GM19193 (cell line): ENCODE data around the gene ZDHHC8.

Experiments
- POLR2A ChIP-seq: IDR thresholded peaks from 4 replicates; pipeline ENCODE4 v1.6.1; 2011; ENCODE audit not compliant: insufficient read depth, insufficient read length; ENCODE audit errors: extremely low read depth

The ZDHHC8 gene

DNA sequence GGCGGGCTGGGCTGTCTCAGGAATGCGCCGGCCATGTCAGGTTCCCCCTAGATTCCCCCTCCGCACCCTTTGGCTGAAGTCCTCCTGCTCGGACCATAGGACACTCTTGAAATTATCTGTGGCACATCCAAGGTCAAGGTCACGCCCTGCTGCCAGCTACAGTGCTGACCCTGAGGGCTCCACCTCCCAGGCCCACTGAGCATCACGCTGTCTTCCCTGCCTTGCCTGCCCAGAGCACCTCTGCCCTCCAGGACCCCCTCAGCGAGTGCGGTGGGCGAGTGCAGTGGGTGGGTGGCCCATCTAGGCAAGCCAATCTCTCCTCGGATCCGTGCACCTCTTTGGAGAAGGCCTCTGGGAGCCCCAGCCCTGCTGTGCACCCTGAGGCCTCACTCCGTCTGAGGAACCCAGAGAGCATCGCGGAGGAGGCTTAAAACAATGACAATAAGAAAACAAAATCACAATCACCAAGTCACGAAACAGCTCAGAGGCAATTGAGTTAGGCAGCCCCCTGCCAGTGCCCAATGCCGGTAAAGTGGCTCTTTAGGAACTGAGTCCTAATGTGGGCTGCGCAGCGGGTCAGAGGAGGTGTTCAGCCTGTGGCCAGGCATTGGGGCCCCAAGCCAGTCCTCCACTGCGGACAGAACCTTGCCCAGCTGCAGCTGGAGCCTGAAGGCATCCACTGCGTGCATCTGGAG, 45.8 kb downstream of the ZDHHC8 start:
- no peak for TF ChIP-seq POLR2A

DNA sequence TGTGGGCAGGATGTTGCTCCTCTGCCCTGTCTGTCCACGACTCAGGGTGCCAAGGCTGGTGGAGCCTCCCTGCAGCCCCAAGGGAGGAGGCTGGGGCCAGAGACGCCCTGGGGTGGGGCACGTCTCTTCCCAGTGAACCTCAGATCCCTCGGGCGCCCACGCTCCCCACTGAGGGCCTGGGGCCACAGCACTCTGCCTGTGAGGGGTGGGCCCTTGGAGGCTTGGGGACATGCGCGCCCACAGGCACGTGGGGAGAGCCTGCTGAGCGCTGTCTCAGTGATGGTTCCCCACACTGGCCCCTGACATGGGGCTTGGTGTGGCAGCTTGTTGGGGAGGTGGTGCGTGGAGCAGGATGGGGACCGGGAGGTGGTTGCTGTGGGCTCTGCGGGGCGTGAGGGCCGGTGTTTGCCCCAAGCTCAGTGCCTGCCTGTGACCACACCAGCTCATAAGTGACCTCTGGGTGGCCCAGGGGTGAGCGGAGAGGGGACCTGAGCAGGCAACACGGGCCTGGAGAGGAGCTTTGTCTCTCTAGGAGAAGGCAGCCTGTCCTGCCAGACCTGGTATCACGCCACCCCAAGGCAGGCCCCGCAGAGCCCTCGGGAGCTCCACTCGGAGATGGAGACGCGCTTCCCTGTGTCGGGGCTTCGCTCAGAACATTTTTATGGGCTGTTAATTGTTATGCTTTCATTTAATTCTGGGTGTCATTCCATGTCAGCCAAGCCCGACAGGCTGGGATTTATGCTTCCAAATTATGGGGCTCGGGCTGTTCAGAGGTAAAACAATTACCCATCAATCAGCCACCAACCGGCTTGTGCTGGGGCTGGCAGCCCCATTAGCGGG, 46.7 kb downstream of the ZDHHC8 start:
- TF ChIP-seq POLR2A: no peak

DNA sequence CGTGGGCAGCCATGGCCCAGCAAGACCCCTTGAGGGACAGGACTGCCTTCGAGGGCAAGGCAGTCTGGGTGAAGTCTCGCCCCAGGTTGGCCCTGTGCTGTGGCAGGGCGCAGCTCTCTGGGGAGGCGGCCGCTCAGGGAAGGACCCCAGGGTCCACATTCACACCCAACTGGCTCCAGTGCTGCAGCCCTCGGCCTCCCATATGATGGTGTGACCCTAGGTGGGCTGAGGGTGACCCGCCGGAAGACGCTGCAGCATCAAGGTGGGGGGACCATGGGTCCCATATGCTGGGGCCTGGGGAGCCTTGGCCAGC, 47.3 kb downstream of the ZDHHC8 start:
- TF ChIP-seq POLR2A: no peak

DNA sequence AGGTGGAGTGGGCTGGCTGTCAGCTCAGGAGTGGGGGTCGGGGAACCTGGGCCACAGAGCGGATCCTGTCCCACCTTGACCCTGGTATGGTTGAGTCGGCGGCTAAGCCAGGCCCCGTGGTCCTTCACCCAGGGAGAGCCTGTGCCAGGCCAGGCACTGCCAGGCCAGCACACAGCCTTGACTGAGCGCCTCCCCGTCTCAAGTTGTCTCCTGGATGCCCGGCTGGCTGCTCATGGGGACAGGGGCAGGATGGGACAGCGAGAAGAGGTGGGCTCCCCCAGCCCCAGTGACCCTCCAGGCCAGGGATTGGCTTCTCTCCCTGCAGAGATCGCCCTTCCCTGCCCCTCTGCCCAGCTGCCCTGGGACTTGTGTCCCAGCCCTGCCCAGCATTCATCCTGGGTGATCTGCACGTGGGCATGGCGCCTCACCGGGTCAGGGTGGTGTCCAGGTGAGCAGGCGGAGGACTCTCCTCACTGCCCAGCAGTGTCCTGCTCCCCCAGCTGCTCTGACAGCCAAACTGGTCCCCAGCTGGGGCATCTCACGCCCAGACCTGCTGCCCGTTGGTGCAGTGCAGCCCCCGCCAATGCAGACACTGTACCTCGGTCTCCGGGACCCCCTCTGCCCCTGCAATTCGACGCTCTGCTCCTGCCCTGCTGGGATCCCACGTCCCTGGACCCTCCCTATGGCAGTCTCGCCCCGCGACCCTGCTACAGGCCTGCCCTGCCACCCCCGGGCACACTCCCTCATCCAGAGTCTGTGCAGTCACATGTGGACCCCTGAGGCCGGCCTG, 48.0 kb downstream of the ZDHHC8 start:
- TF ChIP-seq POLR2A: no peak

DNA sequence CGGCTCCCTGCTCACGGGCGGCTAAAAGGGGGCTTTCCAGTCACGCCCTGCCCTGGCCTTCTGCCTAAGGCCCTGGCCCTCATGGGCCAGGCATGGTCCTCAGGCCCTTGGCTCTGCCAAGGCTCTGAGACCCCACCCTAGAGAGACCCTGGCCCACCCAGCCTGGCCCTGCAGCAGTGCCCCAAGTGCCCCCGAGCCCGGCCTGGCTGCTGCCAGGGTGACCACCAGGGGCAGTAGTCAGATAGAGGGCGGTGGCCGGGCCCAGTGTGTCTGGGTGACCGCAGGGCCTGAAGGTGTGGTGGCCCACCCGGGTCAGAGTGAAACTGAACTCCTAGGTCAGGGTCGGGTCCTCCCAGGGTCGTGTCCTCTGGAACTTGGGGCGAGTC, 48.6 kb downstream of the ZDHHC8 start:
- no peak for TF ChIP-seq POLR2A

DNA sequence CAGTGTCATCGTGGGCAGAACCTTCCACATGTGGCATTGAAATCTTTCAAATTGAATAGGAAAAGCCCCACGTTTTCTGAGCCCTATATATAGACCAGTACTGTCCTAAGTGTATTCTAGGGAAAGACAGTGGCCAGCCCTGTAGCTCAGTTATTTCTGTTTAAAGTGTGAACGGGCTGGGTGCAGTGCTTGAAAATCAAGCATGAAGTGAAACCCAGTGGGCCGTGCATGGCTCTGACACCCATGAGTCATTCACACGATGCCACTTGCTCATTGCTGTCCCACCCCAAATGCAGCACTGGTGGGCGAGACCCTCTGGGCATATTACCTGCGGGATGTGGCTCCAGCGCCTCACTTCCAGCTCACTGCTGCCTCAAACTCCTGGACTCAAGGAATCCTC, 49.0 kb downstream of the ZDHHC8 start:
- no peak for TF ChIP-seq POLR2A

DNA sequence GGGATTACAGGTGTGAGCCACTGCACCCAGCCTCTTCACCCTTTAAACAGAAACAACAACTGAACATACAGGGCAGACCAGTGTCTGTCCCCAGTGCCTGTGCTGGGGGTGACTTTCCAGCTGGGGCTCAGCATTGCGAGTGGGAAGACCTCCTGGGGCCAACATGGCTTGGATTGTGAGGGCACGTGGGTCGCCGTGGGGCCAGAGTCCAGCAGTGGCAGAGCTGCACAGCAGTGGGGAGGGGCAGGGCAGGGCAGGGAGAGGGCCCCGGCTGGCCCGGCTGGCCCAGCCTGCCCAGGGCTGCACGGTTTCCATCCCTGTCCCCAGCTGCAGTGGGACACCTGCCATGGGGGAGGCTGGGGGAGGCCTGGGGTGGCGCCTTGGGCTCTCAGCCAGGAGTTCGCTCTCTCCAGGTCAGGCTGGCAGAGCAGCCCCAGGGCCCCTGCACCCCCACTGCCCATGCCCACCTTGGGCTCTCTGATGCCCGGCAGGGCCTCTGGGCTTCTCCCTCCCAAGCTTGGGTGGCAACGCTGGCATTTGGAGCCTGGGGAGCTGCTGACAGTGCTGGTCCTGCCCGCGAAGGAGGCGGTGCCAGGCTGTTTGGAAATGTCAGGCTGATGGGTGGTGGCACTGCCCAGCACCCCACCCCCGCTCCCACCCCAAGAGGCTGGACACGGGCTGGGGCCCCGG, 49.7 kb downstream of the ZDHHC8 start:
- no peak for TF ChIP-seq POLR2A

DNA sequence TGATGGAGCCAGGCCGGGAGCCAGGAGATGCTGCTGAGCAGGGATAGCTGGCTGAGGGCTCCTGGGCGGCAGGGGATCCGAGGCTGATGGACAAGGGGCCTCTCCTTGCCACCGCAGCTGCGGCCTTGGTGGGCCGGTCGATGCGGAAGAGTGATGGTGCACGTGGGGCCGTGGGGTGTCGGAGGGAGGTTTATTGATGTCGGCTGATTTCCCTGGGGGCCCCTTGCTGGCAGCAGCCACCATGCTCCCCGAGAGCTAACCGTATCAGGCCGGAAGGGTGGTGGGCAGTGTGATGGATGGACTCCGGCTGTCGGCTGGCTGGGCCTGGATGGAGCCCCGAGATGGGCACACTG, 50.3 kb downstream of the ZDHHC8 start:
- no peak for TF ChIP-seq POLR2A

DNA sequence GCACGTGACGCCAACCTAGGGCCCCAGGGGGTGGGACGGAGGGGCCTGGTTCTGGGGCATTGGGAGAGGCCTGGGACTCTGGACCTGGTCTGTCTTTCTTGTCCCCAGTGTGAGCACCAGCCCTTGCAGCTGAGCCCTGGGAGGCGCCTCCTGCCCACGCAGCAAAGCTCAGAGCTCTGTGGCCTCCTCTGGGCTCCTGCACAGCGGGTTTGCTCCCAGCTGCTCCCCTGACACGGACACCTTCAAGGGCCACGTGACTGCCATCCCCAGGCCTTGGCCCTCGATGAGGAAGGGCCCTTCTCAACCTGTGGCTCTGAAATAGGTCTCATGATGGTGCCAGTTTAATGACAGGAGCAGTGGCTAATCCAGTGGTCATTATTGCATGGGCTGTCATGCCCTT, 50.8 kb downstream of the ZDHHC8 start:
- TF ChIP-seq POLR2A: no peak

DNA sequence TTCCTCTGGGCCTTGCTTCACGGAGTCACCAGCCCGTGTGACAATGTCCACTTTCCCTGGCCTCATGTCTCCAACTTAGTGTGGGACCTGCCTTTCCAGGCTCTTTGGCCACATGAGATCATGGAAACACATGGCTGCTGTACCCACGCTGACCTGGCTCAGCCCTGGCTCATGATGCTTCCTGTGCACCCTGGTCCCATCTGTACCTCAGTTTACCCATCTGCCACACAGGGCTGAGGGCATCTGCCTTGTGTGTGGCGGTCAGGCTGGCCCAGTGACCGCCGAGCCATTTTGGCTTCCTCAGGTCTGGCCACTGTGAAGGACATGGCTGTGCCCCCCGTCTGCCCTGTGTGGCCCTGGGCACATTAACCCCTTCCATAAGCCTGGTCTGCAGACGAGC, 51.5 kb downstream of the ZDHHC8 start:
- no peak for TF ChIP-seq POLR2A

DNA sequence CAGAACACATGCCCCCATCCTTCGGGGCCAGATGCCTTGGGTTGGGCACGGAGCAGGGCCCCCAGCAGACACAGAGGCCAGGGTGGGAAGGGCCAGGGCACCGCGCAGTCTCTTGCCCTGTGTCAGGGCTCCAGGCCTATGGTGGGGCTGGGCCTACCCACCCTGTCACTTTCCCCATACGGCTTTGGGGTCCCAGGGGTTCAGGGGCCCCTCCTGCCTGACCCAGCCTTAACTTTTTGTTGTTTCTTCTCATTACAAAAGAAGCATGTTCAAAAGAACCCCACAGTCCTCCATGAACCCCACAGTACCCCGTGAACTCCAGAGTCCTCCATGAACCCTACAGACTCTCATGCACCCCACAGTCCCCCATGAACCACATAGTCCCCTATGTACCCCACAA, 52.2 kb downstream of the ZDHHC8 start:
- no peak for TF ChIP-seq POLR2A

DNA sequence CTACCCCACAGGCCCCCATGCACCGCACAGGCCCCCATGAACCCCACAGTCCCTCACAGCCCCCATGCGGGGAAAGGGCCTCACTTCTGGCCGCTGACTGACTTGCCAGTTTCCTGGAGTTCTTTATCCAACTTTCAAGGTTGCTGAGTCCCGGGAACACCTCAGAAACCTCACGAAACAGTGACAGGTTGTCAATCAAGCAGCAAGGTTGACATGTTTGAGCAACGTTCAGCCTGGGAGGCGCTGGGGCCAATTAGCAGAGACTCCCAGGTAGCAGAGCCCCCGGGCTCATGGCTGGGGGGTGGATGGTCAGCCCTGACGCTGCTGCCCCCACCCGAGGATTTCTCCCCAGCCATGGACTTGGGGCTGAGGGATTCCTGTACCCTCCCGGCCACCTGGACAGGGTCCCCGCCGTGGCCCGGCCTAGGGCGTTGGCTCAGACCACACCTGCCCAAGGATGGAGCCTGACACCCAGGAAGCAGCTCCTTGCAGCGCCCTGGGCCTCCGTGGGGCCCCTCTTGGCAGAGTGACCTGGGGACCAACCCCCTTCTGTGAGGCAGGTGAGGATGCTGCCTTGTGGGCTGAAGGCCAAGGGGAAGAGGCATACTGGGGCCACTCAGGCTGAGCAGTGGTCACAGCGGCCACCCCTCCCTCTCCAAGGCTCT, 53.0 kb downstream of the ZDHHC8 start:
- no peak for TF ChIP-seq POLR2A

DNA sequence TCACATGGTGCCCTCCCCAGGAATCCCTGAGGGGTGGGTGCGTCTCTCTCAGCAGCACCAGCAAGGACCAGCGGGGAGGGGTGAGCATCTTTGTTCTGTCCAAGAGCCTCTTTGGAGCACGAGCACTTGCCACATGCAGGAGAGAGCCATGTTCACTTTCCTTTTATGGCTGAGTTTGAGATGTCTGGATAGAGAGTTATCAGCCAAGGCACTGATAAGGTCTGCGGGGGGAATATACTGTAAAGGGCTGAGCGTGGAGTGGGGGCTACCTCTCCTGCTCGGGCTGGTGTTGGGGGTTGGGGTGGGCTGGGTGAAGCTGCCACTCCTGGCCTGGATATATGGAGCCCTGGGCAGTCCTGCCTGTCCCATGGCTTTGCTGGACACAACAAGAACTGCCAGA, 54.1 kb downstream of the ZDHHC8 start:
- no peak for TF ChIP-seq POLR2A

DNA sequence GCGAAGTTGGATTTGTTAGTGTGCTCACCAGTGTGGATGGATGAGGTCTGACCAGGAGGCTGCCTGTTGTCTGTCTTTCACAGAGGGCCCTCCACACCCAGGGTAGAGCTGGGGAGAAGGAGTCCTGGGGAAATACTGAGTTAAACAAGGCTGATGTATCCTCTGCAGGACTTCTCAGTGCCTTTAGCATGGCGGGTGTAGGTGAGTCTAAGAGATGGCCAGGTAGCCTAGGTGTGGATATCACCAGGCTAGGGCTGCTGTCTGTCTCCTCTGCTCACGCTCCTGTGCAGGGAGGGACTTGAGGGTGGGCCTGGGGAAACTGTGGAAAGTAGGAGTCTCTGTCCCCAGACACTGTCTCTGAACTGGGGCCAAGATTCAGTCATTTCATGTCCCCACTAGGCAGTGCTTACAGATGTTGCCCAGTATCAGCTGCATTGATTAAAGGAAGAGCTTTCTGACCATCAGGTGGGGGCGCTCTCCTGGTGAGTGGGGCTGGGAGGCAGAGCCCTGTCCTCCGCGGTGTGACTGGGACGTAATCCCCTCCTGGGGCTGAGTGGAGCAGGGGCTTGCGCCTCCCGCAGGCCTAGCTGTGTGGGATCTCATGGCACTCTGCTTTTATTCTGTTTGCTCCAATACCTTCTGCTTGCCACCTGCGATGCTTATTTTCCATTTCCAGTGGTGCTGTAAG, 54.7 kb downstream of the ZDHHC8 start:
- no peak for TF ChIP-seq POLR2A
